Measurements from ENCODE around the gene B4GALNT4.
"Not testable (repeated sequence)": the region's sequence is repeated elsewhere in the genome, so short reads cannot be mapped to it uniquely, and the experiment has no call there.

B4GALNT4 gene

DNA sequence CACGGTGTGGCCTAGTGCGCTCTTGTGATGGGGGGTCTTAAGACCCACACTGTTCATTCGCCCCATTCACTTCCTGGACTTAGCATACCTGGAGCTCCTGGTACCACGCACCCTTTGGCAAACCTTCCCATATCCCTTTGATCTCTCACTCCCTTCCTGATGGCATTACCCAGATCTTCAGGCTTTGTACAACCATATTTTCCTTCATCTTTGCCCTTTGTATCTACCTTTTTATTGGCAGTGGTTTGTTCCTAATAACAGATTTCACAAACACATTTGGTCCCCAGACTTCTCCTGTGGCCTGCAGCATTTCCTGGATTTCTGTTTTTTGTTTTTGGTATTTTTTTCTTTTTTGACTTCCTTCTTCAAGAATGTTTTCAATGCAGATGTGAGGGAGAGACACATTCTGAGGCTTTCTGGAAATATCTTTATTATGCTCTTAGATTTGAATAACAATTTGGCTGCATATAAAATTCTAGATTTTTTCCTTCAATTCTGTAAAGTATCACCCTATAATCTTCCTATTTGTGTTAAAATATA lies 32.6 kb upstream of the B4GALNT4 start:
- FAIRE-seq, result no peak
- no peak for DNase-seq (ENCODE audit: insufficient read length, low spot score)
- no peak for TF ChIP-seq POLR2AphosphoS5 (IDR thresholded peaks at IDR 0.05; ENCODE audit: low read depth, low read length)
- no peak for TF ChIP-seq TAF1 (IDR thresholded peaks at IDR 0.05; ENCODE audit: low read depth, low read length)
- no peak for TF ChIP-seq POLR2A (IDR thresholded peaks at IDR 0.05; ENCODE audit: low read depth, low read length)
- TF ChIP-seq PAX5 (IDR thresholded peaks at IDR 0.05; ENCODE audit: insufficient read depth, low read length, severe bottlenecking), result no peak
- no peak for TF ChIP-seq SPI1 (IDR thresholded peaks at IDR 0.05; ENCODE audit: low read depth, low read length)
- no peak for TF ChIP-seq POU2F2 (IDR thresholded peaks at IDR 0.05; ENCODE audit: low read depth, low read length)

DNA sequence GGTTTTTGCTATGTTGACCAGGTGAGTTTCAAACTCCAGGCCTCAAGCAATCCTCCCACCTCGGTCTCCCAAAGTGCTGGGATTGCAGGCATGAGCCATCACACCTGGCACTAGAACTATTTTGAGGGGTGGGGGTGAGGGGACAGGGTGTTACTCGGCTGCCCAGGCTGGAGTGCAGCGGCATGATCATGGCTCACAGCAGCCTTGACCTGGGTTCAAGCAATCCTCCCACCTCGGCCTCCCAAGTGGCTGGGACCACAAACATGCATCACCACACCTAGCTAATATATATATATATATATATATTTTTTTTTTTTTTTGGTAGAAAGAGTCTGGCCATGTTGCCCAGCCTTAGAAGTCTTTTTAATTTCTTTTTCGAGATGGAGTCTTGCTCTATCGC lies 31.6 kb upstream of the B4GALNT4 start:
- FAIRE-seq (no peak), DNase-seq (ENCODE audit: insufficient read length, low spot score) (no peak)
- TF ChIP-seq POU2F2 (IDR thresholded peaks at IDR 0.05; ENCODE audit: low read depth, low read length) (no peak), POLR2A (IDR thresholded peaks at IDR 0.05; ENCODE audit: low read depth, low read length) (no peak), SPI1 (IDR thresholded peaks at IDR 0.05; ENCODE audit: low read depth, low read length) (no peak), POLR2AphosphoS5 (IDR thresholded peaks at IDR 0.05; ENCODE audit: low read depth, low read length) (no peak), TAF1 (IDR thresholded peaks at IDR 0.05; ENCODE audit: low read depth, low read length) (no peak), PAX5 (IDR thresholded peaks at IDR 0.05; ENCODE audit: insufficient read depth, low read length, severe bottlenecking) (no peak)

GRCh38 chr11:339963-340362 lies 29.3 kb upstream of the B4GALNT4 start:
- no peak for TF ChIP-seq POU2F2 (IDR thresholded peaks at IDR 0.05; ENCODE audit: low read depth, low read length)
- no peak for TF ChIP-seq SPI1 (IDR thresholded peaks at IDR 0.05; ENCODE audit: low read depth, low read length)
- TF ChIP-seq POLR2A (IDR thresholded peaks at IDR 0.05; ENCODE audit: low read depth, low read length), result no peak
- no peak for TF ChIP-seq TAF1 (IDR thresholded peaks at IDR 0.05; ENCODE audit: low read depth, low read length)
- no peak for TF ChIP-seq POLR2AphosphoS5 (IDR thresholded peaks at IDR 0.05; ENCODE audit: low read depth, low read length)
- DNase-seq (ENCODE audit: insufficient read length, low spot score) (no peak), FAIRE-seq (no peak)

GRCh38 chr11:340539-341512 lies 28.5 kb upstream of the B4GALNT4 start:
- DNase-seq (ENCODE audit: insufficient read length, low spot score), result no peak
- FAIRE-seq, result no peak
- TF ChIP-seq SPI1 (IDR thresholded peaks at IDR 0.05; ENCODE audit: low read depth, low read length), result no peak

DNA sequence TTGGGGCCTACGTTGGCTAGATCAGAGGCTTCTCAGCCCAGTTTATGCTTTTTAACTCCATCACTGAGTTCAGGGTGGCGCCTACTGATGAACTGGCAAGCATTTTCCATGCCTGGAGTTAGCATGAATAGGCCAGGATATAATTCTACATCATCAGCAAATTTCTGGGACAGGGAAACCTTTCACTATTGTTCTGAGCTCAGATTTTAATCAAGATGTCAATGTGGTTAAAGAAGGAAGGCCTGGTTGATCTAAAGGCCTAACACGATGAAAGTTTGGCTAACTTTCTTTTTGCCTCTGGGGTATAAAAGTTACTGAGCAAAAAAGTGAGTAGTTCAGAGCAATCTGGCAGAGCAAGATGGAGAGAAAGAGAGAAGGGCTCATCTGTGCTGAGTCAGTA lies 27.0 kb upstream of the B4GALNT4 start:
- FAIRE-seq, result no peak
- TF ChIP-seq SPI1 (IDR thresholded peaks at IDR 0.05; ENCODE audit: low read depth, low read length) (no peak), POLR2A (IDR thresholded peaks at IDR 0.05; ENCODE audit: low read depth, low read length) (no peak), TAF1 (IDR thresholded peaks at IDR 0.05; ENCODE audit: low read depth, low read length) (no peak), POLR2AphosphoS5 (IDR thresholded peaks at IDR 0.05; ENCODE audit: low read depth, low read length) (no peak), POU2F2 (IDR thresholded peaks at IDR 0.05; ENCODE audit: low read depth, low read length) (no peak), PAX5 (IDR thresholded peaks at IDR 0.05; ENCODE audit: insufficient read depth, low read length, severe bottlenecking) (no peak)
- DNase-seq (ENCODE audit: insufficient read length, low spot score), result no peak

GRCh38 chr11:344836-345578 lies 24.3 kb upstream of the B4GALNT4 start:
- no peak for FAIRE-seq

GRCh38 chr11:346529-346928 lies 22.8 kb upstream of the B4GALNT4 start:
- TF ChIP-seq POLR2A (IDR thresholded peaks at IDR 0.05; ENCODE audit: low read depth, low read length), result no peak
- no peak for TF ChIP-seq POLR2AphosphoS5 (IDR thresholded peaks at IDR 0.05; ENCODE audit: low read depth, low read length)
- TF ChIP-seq PAX5 (IDR thresholded peaks at IDR 0.05; ENCODE audit: insufficient read depth, low read length, severe bottlenecking), result no peak
- TF ChIP-seq TAF1 (IDR thresholded peaks at IDR 0.05; ENCODE audit: low read depth, low read length), result no peak
- no peak for TF ChIP-seq SPI1 (IDR thresholded peaks at IDR 0.05; ENCODE audit: low read depth, low read length)
- TF ChIP-seq POU2F2 (IDR thresholded peaks at IDR 0.05; ENCODE audit: low read depth, low read length), result no peak
- DNase-seq (ENCODE audit: insufficient read length, low spot score) (no peak), FAIRE-seq (no peak)

More at GRCh38 chr11:344836-345578, 24.3 kb upstream of the B4GALNT4 start:
- DNase-seq (ENCODE audit: insufficient read length, low spot score), result no peak
- no peak for TF ChIP-seq POU2F2 (IDR thresholded peaks at IDR 0.05; ENCODE audit: low read depth, low read length)
- TF ChIP-seq POLR2AphosphoS5 (IDR thresholded peaks at IDR 0.05; ENCODE audit: low read depth, low read length), result no peak
- no peak for TF ChIP-seq PAX5 (IDR thresholded peaks at IDR 0.05; ENCODE audit: insufficient read depth, low read length, severe bottlenecking)
- no peak for TF ChIP-seq SPI1 (IDR thresholded peaks at IDR 0.05; ENCODE audit: low read depth, low read length)
- no peak for TF ChIP-seq POLR2A (IDR thresholded peaks at IDR 0.05; ENCODE audit: low read depth, low read length)
- TF ChIP-seq TAF1 (IDR thresholded peaks at IDR 0.05; ENCODE audit: low read depth, low read length), result no peak

- peak; percentile 99 for FAIRE-seq
- DNase-seq (ENCODE audit: insufficient read length, low spot score), result not testable (repeated sequence)
Observed at GRCh38 chr11:349270-349954, 19.9 kb upstream of the B4GALNT4 start.

- DNase-seq (ENCODE audit: insufficient read length, low spot score); FAIRE-seq: not testable (repeated sequence)
Observed at GRCh38 chr11:350033-350722, 19.1 kb upstream of the B4GALNT4 start.
